Measurements from ENCODE around the gene MFGE8.

DNA sequence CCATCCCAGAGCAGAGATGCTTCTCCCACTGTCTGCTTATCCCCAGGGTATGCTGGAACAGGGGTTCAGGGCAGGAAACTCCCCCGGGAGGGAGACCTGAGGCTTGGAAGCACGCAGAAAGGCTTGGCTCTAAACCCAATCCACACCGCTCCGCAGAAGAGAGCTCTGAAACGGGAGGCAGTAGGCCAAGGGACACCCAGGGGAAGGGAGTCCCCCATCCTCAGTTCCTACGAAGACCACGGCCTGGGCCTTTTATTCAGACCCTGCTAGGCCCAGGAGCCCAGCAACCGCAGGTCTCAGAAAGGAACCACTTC is 16.1 kb downstream of the MFGE8 start:
- TF ChIP-seq, protein P1, sequence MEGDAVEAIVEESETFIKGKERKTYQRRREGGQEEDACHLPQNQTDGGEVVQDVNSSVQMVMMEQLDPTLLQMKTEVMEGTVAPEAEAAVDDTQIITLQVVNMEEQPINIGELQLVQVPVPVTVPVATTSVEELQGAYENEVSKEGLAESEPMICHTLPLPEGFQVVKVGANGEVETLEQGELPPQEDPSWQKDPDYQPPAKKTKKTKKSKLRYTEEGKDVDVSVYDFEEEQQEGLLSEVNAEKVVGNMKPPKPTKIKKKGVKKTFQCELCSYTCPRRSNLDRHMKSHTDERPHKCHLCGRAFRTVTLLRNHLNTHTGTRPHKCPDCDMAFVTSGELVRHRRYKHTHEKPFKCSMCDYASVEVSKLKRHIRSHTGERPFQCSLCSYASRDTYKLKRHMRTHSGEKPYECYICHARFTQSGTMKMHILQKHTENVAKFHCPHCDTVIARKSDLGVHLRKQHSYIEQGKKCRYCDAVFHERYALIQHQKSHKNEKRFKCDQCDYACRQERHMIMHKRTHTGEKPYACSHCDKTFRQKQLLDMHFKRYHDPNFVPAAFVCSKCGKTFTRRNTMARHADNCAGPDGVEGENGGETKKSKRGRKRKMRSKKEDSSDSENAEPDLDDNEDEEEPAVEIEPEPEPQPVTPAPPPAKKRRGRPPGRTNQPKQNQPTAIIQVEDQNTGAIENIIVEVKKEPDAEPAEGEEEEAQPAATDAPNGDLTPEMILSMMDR (conservative IDR thresholded peaks at IDR 0.05; ENCODE audit: low read depth, low read length): no peak
- no peak for TF ChIP-seq EZH2 (IDR thresholded peaks at IDR 0.05; ENCODE audit: borderline replicate concordance, low read depth, low read length, poor library complexity, severe bottlenecking)

Measured in A673 (cell line).